SU-DHL-6 (cell line): ENCODE results near the gene SPNS1.

Experiments used
- H2AFZ ChIP-seq: fragments of 200-600 bp; sonication (generic); 2 replicates; pipeline ENCODE4 v1.6.1; 2014; ENCODE audit warnings: low read depth, mild to moderate bottlenecking, moderate library complexity, mixed read lengths, antibody characterized with exemption, low read length; ENCODE audit not compliant: severe bottlenecking
- H3F3A ChIP-seq: fragments of 200-600 bp; shearing (Covaris generic); 2 replicates; pipeline ENCODE4 v1.6.0; 2016; ENCODE audit warnings: antibody characterized with exemption, mild to moderate bottlenecking; ENCODE audit not compliant: insufficient read depth
- H3K27ac ChIP-seq: fragments of 200-600 bp; sonication (generic); 2 replicates; pipeline ENCODE4 v1.5.1; 2016; ENCODE audit warnings: low read depth, mild to moderate bottlenecking, low read length, moderate library complexity, mixed read lengths
- H3K27me3 ChIP-seq: fragments of 200-600 bp; sonication (generic), shearing (Covaris generic); 2 replicates; pipeline ENCODE4 v1.6.0; 2014; ENCODE audit warnings: mild to moderate bottlenecking, low read length
- H3K36me3 ChIP-seq: fragments of 200-600 bp; sonication (generic); 2 replicates; pipeline ENCODE4 v1.6.1; 2014; ENCODE audit warnings: mild to moderate bottlenecking, low read length, mixed read lengths
- H3K4me2 ChIP-seq: fragments of 300-600, 200-600 bp; shearing (Covaris generic), sonication (generic); 2 replicates; pipeline ENCODE4 v1.6.0; 2014; ENCODE audit warnings: low read length, low read depth, mild to moderate bottlenecking; ENCODE audit not compliant: poor library complexity, severe bottlenecking
- H3K4me3 ChIP-seq: fragments of 200-600 bp; sonication (generic); 2 replicates; pipeline ENCODE4 v1.5.1; 2014; ENCODE audit warnings: antibody characterized with exemption, low read length, mild to moderate bottlenecking, mixed read lengths; ENCODE audit not compliant: insufficient read depth, poor library complexity, severe bottlenecking
- H3K79me2 ChIP-seq: fragments of 200-600 bp; sonication (generic); 2 replicates; pipeline ENCODE4 v1.6.1; 2014; ENCODE audit warnings: mild to moderate bottlenecking, low read length, moderate library complexity; ENCODE audit not compliant: insufficient read depth
- H3K9ac ChIP-seq: fragments of 200-600 bp; sonication (generic); 2 replicates; pipeline ENCODE4 v1.7.0; 2014; ENCODE audit warnings: mild to moderate bottlenecking, low read length
- H3K9me2 ChIP-seq: fragments of 200-600 bp; sonication (generic); replicated peaks from 2 replicates; pipeline ENCODE4 v1.6.1; 2014; ENCODE audit warnings: low read length; ENCODE audit not compliant: insufficient read depth
- H3K9me3 ChIP-seq: fragments of 200-600 bp; sonication (generic); 2 replicates; pipeline ENCODE4 v1.6.1; 2014; ENCODE audit warnings: low read length, mixed read lengths; ENCODE audit not compliant: insufficient read depth
- H4K20me1 ChIP-seq: fragments of 200-600 bp; sonication (generic); 2 replicates; pipeline ENCODE4 v1.6.1; 2014; ENCODE audit warnings: low read depth, mild to moderate bottlenecking, antibody characterized with exemption, low read length, moderate library complexity, mixed read lengths
- CTCF ChIP-seq: fragments of 200-600 bp; sonication (generic); IDR thresholded peaks from one replicate; pipeline ENCODE4 v1.5.1; 2017; ENCODE audit warnings: antibody characterized with exemption, mild to moderate bottlenecking, low read length, moderate library complexity; ENCODE audit not compliant: insufficient read depth, poor library complexity, severe bottlenecking
- EZH2phosphoT487 ChIP-seq: fragments of 200-600 bp; sonication (generic), shearing (Covaris generic); conservative IDR thresholded peaks from 2 replicates; pipeline ENCODE4 v1.6.1; 2018; ENCODE audit warnings: mild to moderate bottlenecking, antibody characterized with exemption, low read length, moderate library complexity, mixed read lengths

Gene SPNS1

DNA sequence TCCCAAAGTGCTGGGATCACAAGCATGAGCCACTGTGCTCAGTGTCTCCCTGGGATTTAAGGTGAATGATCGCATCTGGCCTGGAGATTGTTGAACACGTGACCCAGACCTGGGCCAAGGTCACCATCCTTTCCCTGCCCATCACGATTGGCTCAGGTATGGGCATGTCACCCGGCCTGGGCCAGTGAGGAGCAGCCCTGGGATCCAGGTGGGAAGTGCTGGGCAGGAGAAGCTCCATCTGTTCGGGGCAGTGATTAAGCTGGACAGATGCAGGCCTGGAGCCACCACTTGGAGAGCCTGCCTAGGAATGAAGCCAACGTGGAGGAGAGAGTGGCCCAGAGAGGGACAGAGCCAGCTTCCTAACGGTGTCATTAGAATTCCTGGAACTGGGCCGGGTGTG is 17.1 kb downstream of the SPNS1 start:
- H2AFZ ChIP-seq = no peak overlapping the region
- H3K9me3 ChIP-seq = no peaks in the 10 kb centered on the region
- no peaks in the 10 kb centered on the region for H3K27me3 ChIP-seq
- TF ChIP-seq EZH2phosphoT487 (no peak), CTCF (no peak)
- H3F3A ChIP-seq = no peaks in the 10 kb centered on the region
- no peak overlapping the region for H3K4me3 ChIP-seq
- no peaks in the 10 kb centered on the region for H3K9me2 ChIP-seq
- H3K4me2 ChIP-seq = no peak overlapping the region
- no peak overlapping the region for H3K27ac ChIP-seq
- no peaks in the 10 kb centered on the region for H3K36me3 ChIP-seq
- no peak overlapping the region for H3K9ac ChIP-seq
- no peaks in the 10 kb centered on the region for H4K20me1 ChIP-seq
- H3K79me2 ChIP-seq = no peaks in the 10 kb centered on the region

- H3K27me3 ChIP-seq = no peaks in the 10 kb centered on the region
- H3K9me3 ChIP-seq = no peaks in the 10 kb centered on the region
- H3K27ac ChIP-seq = no peak overlapping the region
- TF ChIP-seq EZH2phosphoT487 (no peak), CTCF (no peak)
- H3K36me3 ChIP-seq = no peaks in the 10 kb centered on the region
- H2AFZ ChIP-seq = no peak overlapping the region
- no peaks in the 10 kb centered on the region for H3F3A ChIP-seq
- no peaks in the 10 kb centered on the region for H4K20me1 ChIP-seq
- H3K4me2 ChIP-seq = no peak overlapping the region
- no peak overlapping the region for H3K4me3 ChIP-seq
- H3K9me2 ChIP-seq = no peaks in the 10 kb centered on the region
- no peaks in the 10 kb centered on the region for H3K79me2 ChIP-seq
- no peak overlapping the region for H3K9ac ChIP-seq
These were observed 17.9 kb downstream of the SPNS1 start for GRCh38 chr16:28992496-28992895.

- Histone ChIP-seq H3K27ac (no peak overlapping the region), H3F3A (no peaks in the 10 kb centered on the region)
These were observed 24.3 kb downstream of the SPNS1 start for GRCh38 chr16:28998837-28999236.

More at GRCh38 chr16:28998837-28999236, 24.3 kb downstream of the SPNS1 start:
- Histone ChIP-seq H3K27me3 (no peaks in the 10 kb centered on the region), H4K20me1 (no peaks in the 10 kb centered on the region), H2AFZ (no peak overlapping the region), H3K79me2 (no peaks in the 10 kb centered on the region), H3K9ac (no peak overlapping the region), H3K36me3 (no peaks in the 10 kb centered on the region), H3K4me3 (no peak overlapping the region), H3K4me2 (no peak overlapping the region), H3K9me2 (no peaks in the 10 kb centered on the region), H3K9me3 (no peaks in the 10 kb centered on the region)
- no peak for TF ChIP-seq CTCF
- no peak for TF ChIP-seq EZH2phosphoT487
